GM13977 (cell line): ENCODE measurements around the gene CPB1.

ENCODE experiments used
- DNase-seq: peaks from one replicate; pipeline ENCODE4 v3.0.0; 2012; ENCODE audit warnings: low spot score
- CTCF ChIP-seq: IDR thresholded peaks from 2 replicates; pipeline ENCODE4 v1.5.1; 2012; ENCODE audit warnings: mild to moderate bottlenecking, control low read depth; ENCODE audit not compliant: insufficient read depth; ENCODE audit errors: extremely low read depth, missing control alignments
- in situ Hi-C: fragments of 300-500 bp; cut with MboI; formaldehyde crosslinking; loops from one replicate; pipeline ENCODE4 v1.12.0; 2022; ENCODE audit warnings: low sequenced_read_pairs, low pct_unique_long_range_greater_than_20kb, mixed read lengths, inconsistent platforms; ENCODE audit not compliant: unreplicated experiment

Gene CPB1

GRCh38 chr3:148863297-148863696, 35.7 kb downstream of the CPB1 start:
- DNase-seq, result no peak
- no peak for TF ChIP-seq CTCF
- in situ Hi-C loops, result no loop called here

GRCh38 chr3:148863814-148864213, 36.2 kb downstream of the CPB1 start:
- no peak for TF ChIP-seq CTCF
- no peak for DNase-seq
- in situ Hi-C loops, result no loop called here

GRCh38 chr3:148865049-148865448, 37.4 kb downstream of the CPB1 start, which contains the start of gene CPA3:
Gene CPA3 (plus strand): TSS chr3:148865296. CDS start chr3:148865308, 12 bp downstream.
- no peak for TF ChIP-seq CTCF
- in situ Hi-C loops, result no loop called here
- no peak for DNase-seq

GRCh38 chr3:148866261-148866660, 38.6 kb downstream of the CPB1 start:
- TF ChIP-seq CTCF, result no peak
- DNase-seq, result no peak
- in situ Hi-C loops, result no loop called here

GRCh38 chr3:148873270-148873927, 45.8 kb downstream of the CPB1 start:
- no peak for DNase-seq
- in situ Hi-C loops, result no loop called here
- no peak for TF ChIP-seq CTCF

GRCh38 chr3:148873977-148874376, 46.4 kb downstream of the CPB1 start:
- DNase-seq, result no peak
- no peak for TF ChIP-seq CTCF
- in situ Hi-C loops, result no loop called here

GRCh38 chr3:148878095-148878494, 50.5 kb downstream of the CPB1 start:
- DNase-seq, result no peak
- no peak for TF ChIP-seq CTCF
- in situ Hi-C loops, result no loop called here
